Endothelial cell of umbilical vein (primary cell): ENCODE data around the gene PATL1. TPM values are rescaled to one million over a fixed set of nuclear protein-coding genes. Genes with fewer than 3 reads are reported as not detected.

Experiments
- Bru-seq: library from RNA; stranded (reverse); fragments of 400-500 nt; gene quantifications from one replicate; lab custom pipeline; 2021; lab: Mats Ljungman, UMichigan
- BruChase-seq, 2 experiments: library from RNA; stranded (reverse); fragments of 400-500 nt; gene quantifications; one replicate each; lab custom pipeline; 2021; lab: Mats Ljungman, UMichigan
- BruUV-seq: library from RNA; stranded (reverse); fragments of 400-500 nt; replicated peaks from 2 replicates; lab custom pipeline; 2021; lab: Mats Ljungman, UMichigan
- CTCF ChIA-PET: fragments of 300-600, 350-600 bp; sonication (Branson Sonifier 250); formaldehyde crosslinking; loops from one replicate; lab custom pipeline; 2021; ENCODE audit warnings: antibody characterized with exemption, inconsistent platforms; lab: Charles Lee
- POLR2A ChIA-PET: fragments of 300-600, 350-600 bp; sonication (Branson Sonifier 250); formaldehyde crosslinking; loops from one replicate; lab custom pipeline; 2021; ENCODE audit warnings: antibody characterized with exemption, inconsistent platforms; lab: Charles Lee
- DNase-seq: peaks from one replicate; pipeline ENCODE4 v3.0.0-alpha.2; 2011; ENCODE audit warnings: low read depth, low spot score
- FAIRE-seq: peaks from 2 replicates; lab custom pipeline; 2011; peaks lifted over from hg19 to GRCh38; lab: Jason Lieb, UNC
- H2AFZ ChIP-seq: 2 replicates; pipeline ENCODE4 v1.6.0; 2012; ENCODE audit warnings: low read depth, low read length, control low read depth, inconsistent platforms
- H3K27ac ChIP-seq: 2 replicates; pipeline ENCODE4 v1.5.1; 2011; ENCODE audit warnings: low read depth, mild to moderate bottlenecking, control low read depth, low read length, moderate library complexity; ENCODE audit not compliant: insufficient read depth
- H3K27me3 ChIP-seq, 2 experiments: 2 replicates each; pipeline versions ENCODE4 v1.6.0 to v1.6.1; 2011; ENCODE audit warnings: low read length in 2 of 2, mixed read lengths in 1 of 2; ENCODE audit not compliant: control insufficient read depth in 2 of 2, insufficient read depth in 2 of 2
- H3K36me3 ChIP-seq, 2 experiments: 2 replicates in 1 of 2; 3 replicates in 1 of 2; pipeline ENCODE4 v1.5.1; 2011; ENCODE audit warnings: low read length in 2 of 2, mild to moderate bottlenecking in 1 of 2, moderate library complexity in 1 of 2; ENCODE audit not compliant: control insufficient read depth in 2 of 2, insufficient read depth in 2 of 2; ENCODE audit errors: extremely low read depth in 1 of 2
- H3K4me1 ChIP-seq: 3 replicates; pipeline ENCODE4 v1.5.1; 2011; ENCODE audit warnings: mild to moderate bottlenecking, low read length; ENCODE audit not compliant: control insufficient read depth, insufficient read depth; ENCODE audit errors: extremely low read depth
- H3K4me2 ChIP-seq: 2 replicates; pipeline ENCODE4 v1.6.1; 2011; ENCODE audit warnings: low read length, control low read depth, mixed read lengths; ENCODE audit not compliant: insufficient read depth
- H3K4me3 ChIP-seq, 3 experiments: fragments of 200-600 bp in 1 of 3; sonication (generic), shearing (Covaris generic) in 1 of 3; replicated peaks in 1 of 3; 2 replicates each; pipeline ENCODE4 v1.5.1; 2011 to 2016; ENCODE audit warnings: control low read depth in 3 of 3, low read length in 3 of 3, mild to moderate bottlenecking in 2 of 3, inconsistent platforms in 1 of 3, low read depth in 1 of 3, moderate library complexity in 1 of 3; ENCODE audit not compliant: insufficient read depth in 1 of 3
- H3K79me2 ChIP-seq: 2 replicates; pipeline ENCODE4 v1.6.0; 2012; ENCODE audit warnings: low read length, inconsistent platforms; ENCODE audit not compliant: control insufficient read depth, insufficient read depth
- H3K9ac ChIP-seq: replicated peaks from 2 replicates; pipeline ENCODE3; 2011; ENCODE audit warnings: low read length, control low read depth; ENCODE audit not compliant: insufficient read depth; ENCODE audit errors: extremely low read depth
- H3K9me1 ChIP-seq: replicated peaks from 3 replicates; pipeline ENCODE4 v1.6.0; 2011; ENCODE audit warnings: mild to moderate bottlenecking, low read length; ENCODE audit not compliant: control insufficient read depth, insufficient read depth; ENCODE audit errors: extremely low read depth
- H3K9me3 ChIP-seq: replicated peaks from 2 replicates; pipeline ENCODE4 v1.5.1; 2012; ENCODE audit warnings: low read length, inconsistent platforms; ENCODE audit not compliant: control insufficient read depth, insufficient read depth
- H4K20me1 ChIP-seq: replicated peaks from 2 replicates; pipeline ENCODE3; 2011; ENCODE audit warnings: mild to moderate bottlenecking, low read length; ENCODE audit not compliant: control insufficient read depth, insufficient read depth; ENCODE audit errors: extremely low read depth
- EZH2 ChIP-seq: IDR thresholded peaks from 2 replicates; pipeline ENCODE4 v1.6.1; 2012; ENCODE audit warnings: borderline replicate concordance, low read depth, mild to moderate bottlenecking, moderate library complexity, low read length, inconsistent platforms; ENCODE audit not compliant: severe bottlenecking
- MYC ChIP-seq: IDR thresholded peaks from one replicate; pipeline ENCODE4 v1.6.1; 2011; ENCODE audit warnings: mild to moderate bottlenecking, low read depth, low read length
- POLR2A ChIP-seq: IDR thresholded peaks from 2 replicates; pipeline ENCODE4 v1.6.1; 2012; ENCODE audit warnings: low read depth, mild to moderate bottlenecking, control low read depth, low read length
- POLR2AphosphoS5 ChIP-seq: IDR thresholded peaks from 2 replicates; pipeline ENCODE4 v1.6.1; 2012; ENCODE audit warnings: low read depth, mild to moderate bottlenecking, control low read depth, low read length, moderate library complexity; ENCODE audit not compliant: insufficient read depth
- dilution Hi-C: fragments of 300-500 bp; cut with MboI; formaldehyde crosslinking; loops from one replicate; pipeline ENCODE4 v1.15.0; 2019; ENCODE audit warnings: low sequenced_read_pairs; ENCODE audit not compliant: extremely low pct_ligation_motif_present
- intact Hi-C: fragments of 100-400 bp; cut with micrococcal nuclease; formaldehyde crosslinking; loops from one replicate; pipeline ENCODE4 v1.10.0; 2022
- long read RNA-seq: library from polyadenylated mRNA; stranded (forward); transcript quantifications from one replicate; pipeline ENCODE4 v2.0.0, GENCODE V29; 2021
- polyA minus RNA-seq, 3 experiments: library from RNA; depleted of rRNA, polyadenylated mRNA; stranded (reverse); fragments of >200 nt; gene quantifications; 1 replicate in 1 of 3; 2 replicates in 2 of 3; pipeline ENCODE4 v1.2.3, GENCODE V29; 2011
- polyA plus RNA-seq, 4 experiments: library from polyadenylated mRNA; depleted of rRNA in 3 of 4; stranded (reverse) in 3 of 4; unstranded in 1 of 4; fragments of >200 nt; gene quantifications; 2 replicates each; pipeline versions ENCODE4 v1.2.1 to v1.2.3, GENCODE V29; 2011 to 2012; ENCODE audit warnings: missing spikeins in 1 of 4
- total RNA-seq: library from RNA; stranded (reverse); gene quantifications from 2 replicates; pipeline ENCODE4 v1.2.3, GENCODE V29; 2021
- TF ChIP-seq, protein P1 (sequence below), 2 donors: IDR thresholded peaks; 1 replicate in 1 of 2; 2 replicates in 1 of 2; pipeline ENCODE4 v1.5.1; 2011; ENCODE audit warnings: low read length in 2 of 2, mild to moderate bottlenecking in 2 of 2, moderate library complexity in 2 of 2, control low read depth in 1 of 2, inconsistent platforms in 1 of 2, low read depth in 1 of 2; ENCODE audit not compliant: insufficient read depth in 1 of 2; ENCODE audit errors: extremely low read depth in 1 of 2
- TF ChIP-seq, protein P2 (sequence below): IDR thresholded peaks from 2 replicates; pipeline ENCODE4 v1.6.1; 2011; ENCODE audit not compliant: insufficient read depth, insufficient read length

Gene PATL1, protein sequence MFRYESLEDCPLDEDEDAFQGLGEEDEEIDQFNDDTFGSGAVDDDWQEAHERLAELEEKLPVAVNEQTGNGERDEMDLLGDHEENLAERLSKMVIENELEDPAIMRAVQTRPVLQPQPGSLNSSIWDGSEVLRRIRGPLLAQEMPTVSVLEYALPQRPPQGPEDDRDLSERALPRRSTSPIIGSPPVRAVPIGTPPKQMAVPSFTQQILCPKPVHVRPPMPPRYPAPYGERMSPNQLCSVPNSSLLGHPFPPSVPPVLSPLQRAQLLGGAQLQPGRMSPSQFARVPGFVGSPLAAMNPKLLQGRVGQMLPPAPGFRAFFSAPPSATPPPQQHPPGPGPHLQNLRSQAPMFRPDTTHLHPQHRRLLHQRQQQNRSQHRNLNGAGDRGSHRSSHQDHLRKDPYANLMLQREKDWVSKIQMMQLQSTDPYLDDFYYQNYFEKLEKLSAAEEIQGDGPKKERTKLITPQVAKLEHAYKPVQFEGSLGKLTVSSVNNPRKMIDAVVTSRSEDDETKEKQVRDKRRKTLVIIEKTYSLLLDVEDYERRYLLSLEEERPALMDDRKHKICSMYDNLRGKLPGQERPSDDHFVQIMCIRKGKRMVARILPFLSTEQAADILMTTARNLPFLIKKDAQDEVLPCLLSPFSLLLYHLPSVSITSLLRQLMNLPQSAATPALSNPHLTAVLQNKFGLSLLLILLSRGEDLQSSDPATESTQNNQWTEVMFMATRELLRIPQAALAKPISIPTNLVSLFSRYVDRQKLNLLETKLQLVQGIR
- total RNA-seq (33.1 and 38.8 TPM in 2 replicates), polyA plus RNA-seq (33.7 TPM in 2 replicates), polyA minus RNA-seq (30.1 and 34.5 TPM in 2 replicates), Bru-seq, nascent RNA (percentile 89 among the genes with signal in this experiment), BruChase-seq, experiment 1, labeled RNA remaining after a 6-hour chase (percentile 95 among the genes with signal in this experiment), BruChase-seq, experiment 2, labeled RNA remaining after a 2-hour chase (percentile 89 among the genes with signal in this experiment)
- polyA plus RNA-seq (2011; cell fraction: cytosol; rRNA removed) = 32.5 and 32.8 TPM in 2 replicates
- polyA plus RNA-seq (2011; cell fraction: nucleus; rRNA removed) = 29.2 and 35.6 TPM in 2 replicates
- polyA plus RNA-seq (2012) = 26.7 and 30.9 TPM in 2 replicates
- polyA minus RNA-seq (2011; cell fraction: cytosol; rRNA and poly(A)+ RNA removed) = 13.0 TPM
- polyA minus RNA-seq (2011; cell fraction: nucleus; rRNA and poly(A)+ RNA removed) = 12.8 and 25.5 TPM in 2 replicates
- long read RNA-seq, partial matches to known transcripts = 0 of 6 reads
- long read RNA-seq, other reads (novel, unspliced or antisense) = 6 of 6 reads

DNA sequence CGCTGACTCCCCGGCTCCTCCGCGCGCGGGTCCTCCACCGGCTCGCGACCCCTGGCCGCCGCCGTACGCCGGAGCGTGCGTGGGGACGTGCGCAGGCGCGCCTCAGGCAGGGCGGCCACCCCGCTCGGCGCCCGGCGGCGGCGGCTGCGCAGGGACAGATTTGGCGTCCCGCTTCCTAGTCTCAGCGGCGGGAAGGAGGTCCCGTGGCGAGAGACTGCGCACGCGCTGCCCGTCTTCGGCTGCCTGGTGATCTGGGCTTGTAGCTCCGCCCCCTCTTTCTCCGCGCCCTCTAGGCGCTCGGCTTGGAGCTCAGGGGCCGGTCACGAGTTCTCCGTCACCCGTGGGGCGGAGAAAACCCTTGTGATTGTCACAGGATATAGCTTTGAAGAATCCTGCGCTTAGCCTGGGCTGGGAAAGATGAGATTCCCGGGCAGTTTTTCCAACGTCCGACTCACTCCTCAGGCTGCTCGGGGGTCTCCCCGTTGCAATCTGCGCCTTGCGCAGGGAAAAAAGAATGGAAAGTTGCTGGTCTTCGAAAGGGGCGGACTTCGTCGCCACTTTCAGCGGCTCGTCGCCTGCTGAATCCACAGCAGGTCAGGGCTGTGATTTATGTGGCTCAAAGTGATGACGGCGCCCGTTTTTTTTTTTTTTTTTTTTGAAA lies at the start of gene PATL1:
Gene PATL1 (minus strand): TSS at position 88 of the 661 bp plus-strand sequence. CDS start 142 bp downstream, outside the sequence.
- peak within 1 kb of the TSS; percentile 83 for H2AFZ ChIP-seq
- peak within 1 kb of the TSS; percentile 82 to 86 (median 82) for H3K4me3 ChIP-seq
- peaks cover 25% of the 10 kb centered on the region for H3K79me2 ChIP-seq
- H4K20me1 ChIP-seq = no peaks in the 10 kb centered on the region
- H3K4me2 ChIP-seq = peak within 1 kb of the TSS; percentile 85
- TF ChIP-seq, protein P1, sequence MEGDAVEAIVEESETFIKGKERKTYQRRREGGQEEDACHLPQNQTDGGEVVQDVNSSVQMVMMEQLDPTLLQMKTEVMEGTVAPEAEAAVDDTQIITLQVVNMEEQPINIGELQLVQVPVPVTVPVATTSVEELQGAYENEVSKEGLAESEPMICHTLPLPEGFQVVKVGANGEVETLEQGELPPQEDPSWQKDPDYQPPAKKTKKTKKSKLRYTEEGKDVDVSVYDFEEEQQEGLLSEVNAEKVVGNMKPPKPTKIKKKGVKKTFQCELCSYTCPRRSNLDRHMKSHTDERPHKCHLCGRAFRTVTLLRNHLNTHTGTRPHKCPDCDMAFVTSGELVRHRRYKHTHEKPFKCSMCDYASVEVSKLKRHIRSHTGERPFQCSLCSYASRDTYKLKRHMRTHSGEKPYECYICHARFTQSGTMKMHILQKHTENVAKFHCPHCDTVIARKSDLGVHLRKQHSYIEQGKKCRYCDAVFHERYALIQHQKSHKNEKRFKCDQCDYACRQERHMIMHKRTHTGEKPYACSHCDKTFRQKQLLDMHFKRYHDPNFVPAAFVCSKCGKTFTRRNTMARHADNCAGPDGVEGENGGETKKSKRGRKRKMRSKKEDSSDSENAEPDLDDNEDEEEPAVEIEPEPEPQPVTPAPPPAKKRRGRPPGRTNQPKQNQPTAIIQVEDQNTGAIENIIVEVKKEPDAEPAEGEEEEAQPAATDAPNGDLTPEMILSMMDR (IDR thresholded peaks at IDR 0.05; ENCODE audit: extremely low read depth in 1 of 2, insufficient read depth in 1 of 2, low read depth in 1 of 2, low read length in 2 of 2) = no peak
- TF ChIP-seq MYC (no peak), POLR2A (peak; percentile 95), EZH2 (no peak), POLR2AphosphoS5 (peak; percentile 77)
- TF ChIP-seq, protein P2, sequence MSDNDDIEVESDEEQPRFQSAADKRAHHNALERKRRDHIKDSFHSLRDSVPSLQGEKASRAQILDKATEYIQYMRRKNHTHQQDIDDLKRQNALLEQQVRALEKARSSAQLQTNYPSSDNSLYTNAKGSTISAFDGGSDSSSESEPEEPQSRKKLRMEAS = no peak
- H3K9me3 ChIP-seq = no peaks in the 10 kb centered on the region
- ChIA-PET CTCF (interaction anchor here (0.6 to 1.5 kb wide), 13 partner anchors 11 to 677 kb away, joined by 3 to 12 read pairs (median 3); partner anchors contain the start of gene STX3), POLR2A (interaction anchor here (0.6 to 1.6 kb wide), 10 partner anchors 36 to 132 kb away, joined by 3 to 11 read pairs (median 4); partner anchors contain the start of genes OSBP and STX3)
- peaks cover 18% of the 10 kb centered on the region for H3K4me1 ChIP-seq
- H3K9ac ChIP-seq = peak within 1 kb of the TSS; percentile 95
- dilution Hi-C loops = no loop called here
- BruUV-seq = no TSS peak
- H3K9me1 ChIP-seq = no peaks in the 10 kb centered on the region
- FAIRE-seq = peak; percentile 90
- peak within 1 kb of the TSS; percentile 97 for H3K27ac ChIP-seq
- intact Hi-C loops = loop anchor here (1.0 to 2.0 kb wide), 8 partner anchors 38 to 133 kb away; no protein-coding TSS in a partner anchor
- H3K27me3 ChIP-seq = no peaks in the 10 kb centered on the region
- DNase-seq = peak; percentile 99
- peaks cover 8 to 11% of the 10 kb centered on the region in 2 experiments for H3K36me3 ChIP-seq
